H9 (cell line): ENCODE data around the gene DSCAM. TPM values are rescaled to one million over a fixed set of nuclear protein-coding genes. Genes with fewer than 3 reads are reported as not detected.

Experiments used
- DNase-seq: peaks from one replicate; pipeline ENCODE4 v3.0.0-alpha.2; 2017
- H2AFZ ChIP-seq: one replicate; pipeline ENCODE4 v1.6.1; 2013; ENCODE audit warnings: mild to moderate bottlenecking, low read length, control low read depth, moderate library complexity
- H2AK5ac ChIP-seq: 2 replicates; pipeline ENCODE4 v1.6.1; 2013; ENCODE audit warnings: low read length, control low read depth, mixed read lengths; ENCODE audit not compliant: insufficient read length
- H2BK120ac ChIP-seq: one replicate; pipeline ENCODE4 v1.6.1; 2013; ENCODE audit warnings: low read depth, mild to moderate bottlenecking, low read length, control low read depth, inconsistent platforms; ENCODE audit not compliant: poor library complexity, severe bottlenecking
- H2BK12ac ChIP-seq: 2 replicates; pipeline ENCODE4 v1.6.1; 2013; ENCODE audit warnings: low read length, control low read depth, mixed read lengths, low read depth; ENCODE audit not compliant: insufficient read length
- H2BK15ac ChIP-seq: 2 replicates; pipeline ENCODE4 v1.6.1; 2013; ENCODE audit warnings: low read depth, low read length, control low read depth
- H2BK20ac ChIP-seq: one replicate; pipeline ENCODE4 v1.6.1; 2013; ENCODE audit warnings: low read depth, mild to moderate bottlenecking, low read length, control low read depth, inconsistent platforms; ENCODE audit not compliant: poor library complexity, severe bottlenecking
- H2BK5ac ChIP-seq: 2 replicates; pipeline ENCODE4 v1.6.1; 2013; ENCODE audit warnings: low read length, control low read depth, mixed read lengths; ENCODE audit not compliant: insufficient read length
- H3K14ac ChIP-seq: 2 replicates; pipeline ENCODE4 v1.6.1; 2013; ENCODE audit warnings: low read length, control low read depth; ENCODE audit not compliant: insufficient read depth
- H3K18ac ChIP-seq: 2 replicates; pipeline ENCODE4 v1.6.1; 2013; ENCODE audit warnings: low read depth, mild to moderate bottlenecking, mixed read lengths, low read length, control low read depth; ENCODE audit not compliant: insufficient read length
- H3K23ac ChIP-seq: 2 replicates; pipeline ENCODE4 v1.6.1; 2013; ENCODE audit warnings: low read length, control low read depth, mixed read lengths, low read depth; ENCODE audit not compliant: insufficient read length
- H3K23me2 ChIP-seq: 2 replicates; pipeline ENCODE4 v1.6.1; 2013; ENCODE audit warnings: low read depth, mild to moderate bottlenecking, mixed read lengths, low read length, control low read depth; ENCODE audit not compliant: insufficient read length, poor library complexity, severe bottlenecking
- H3K27ac ChIP-seq: 2 replicates; pipeline ENCODE4 v1.5.1; 2013; ENCODE audit warnings: low read length, control low read depth, mixed read lengths, low read depth; ENCODE audit not compliant: insufficient read length
- H3K27me3 ChIP-seq: 2 replicates; pipeline ENCODE4 v1.6.1; 2013; ENCODE audit warnings: low read length, control low read depth, inconsistent platforms; ENCODE audit not compliant: insufficient read depth
- H3K4ac ChIP-seq: 2 replicates; pipeline ENCODE4 v1.6.1; 2013; ENCODE audit warnings: low read depth, mild to moderate bottlenecking, control low read depth, inconsistent platforms, low read length, moderate library complexity
- H3K4me1 ChIP-seq: 2 replicates; pipeline ENCODE4 v1.6.1; 2013; ENCODE audit warnings: low read length, control low read depth, inconsistent platforms; ENCODE audit not compliant: insufficient read depth
- H3K4me2 ChIP-seq: 2 replicates; pipeline ENCODE4 v1.6.1; 2013; ENCODE audit warnings: low read length, control low read depth, mixed read lengths; ENCODE audit not compliant: insufficient read length, insufficient read depth
- H3K56ac ChIP-seq: 2 replicates; pipeline ENCODE4 v1.6.1; 2013; ENCODE audit warnings: low read depth, mild to moderate bottlenecking, mixed read lengths, low read length, control low read depth; ENCODE audit not compliant: insufficient read length
- H3K79me1 ChIP-seq: 2 replicates; pipeline ENCODE4 v1.6.1; 2013; ENCODE audit warnings: low read depth, mild to moderate bottlenecking, moderate library complexity, low read length, control low read depth, inconsistent platforms; ENCODE audit not compliant: insufficient read depth, poor library complexity, severe bottlenecking
- H3K79me2 ChIP-seq: 2 replicates; pipeline ENCODE4 v1.6.1; 2013; ENCODE audit warnings: low read length, control low read depth, inconsistent platforms; ENCODE audit not compliant: insufficient read depth
- H3K9ac ChIP-seq: 2 replicates; pipeline ENCODE4 v1.6.1; 2013; ENCODE audit warnings: low read length, control low read depth, mixed read lengths; ENCODE audit not compliant: insufficient read length; ENCODE audit errors: extremely low read depth
- H3K9me3 ChIP-seq: one replicate; pipeline ENCODE4 v1.6.1; 2013; ENCODE audit warnings: low read depth, low read length, inconsistent platforms; ENCODE audit not compliant: control insufficient read depth
- H3T11ph ChIP-seq: one replicate; pipeline ENCODE4 v1.6.1; 2013; ENCODE audit warnings: mild to moderate bottlenecking, low read length, control low read depth, inconsistent platforms
- H4K20me1 ChIP-seq: one replicate; pipeline ENCODE4 v1.6.1; 2013; ENCODE audit not compliant: control insufficient read depth, insufficient read length, insufficient read depth
- H4K5ac ChIP-seq: 2 replicates; pipeline ENCODE4 v1.6.1; 2013; ENCODE audit warnings: low read depth, mild to moderate bottlenecking, mixed read lengths, low read length, control low read depth; ENCODE audit not compliant: insufficient read length
- H4K8ac ChIP-seq: replicated peaks from 2 replicates; pipeline ENCODE4 v1.6.1; 2013; ENCODE audit warnings: low read length, control low read depth, mixed read lengths, low read depth; ENCODE audit not compliant: insufficient read length
- H4K91ac ChIP-seq: 2 replicates; pipeline ENCODE4 v1.6.1; 2013; ENCODE audit warnings: low read depth, mild to moderate bottlenecking, moderate library complexity, mixed read lengths, low read length, control low read depth; ENCODE audit not compliant: insufficient read length
- H3K27ac Mint-ChIP-seq, 3 experiments: 2 replicates in 2 of 3; 3 replicates in 1 of 3; pipeline ENCODE4 v1.8.0; 2020 to 2021; ENCODE audit warnings: mixed read lengths in 3 of 3, mild to moderate bottlenecking in 1 of 3, moderate library complexity in 1 of 3
- H3K27me3 Mint-ChIP-seq: 2 replicates; pipeline ENCODE4 v1.8.0; 2021; ENCODE audit warnings: low read depth, mild to moderate bottlenecking, moderate library complexity, mixed read lengths
- H3K36me3 Mint-ChIP-seq, 3 experiments: 2 replicates in 2 of 3; 3 replicates in 1 of 3; pipeline ENCODE4 v1.8.0; 2020 to 2021; ENCODE audit warnings: low read depth in 3 of 3, mixed read lengths in 3 of 3; ENCODE audit not compliant: insufficient read depth in 1 of 3
- H3K4me1 Mint-ChIP-seq, 2 experiments: 2 replicates each; pipeline ENCODE4 v1.8.0; 2020; ENCODE audit warnings: mixed read lengths in 2 of 2
- H3K4me3 Mint-ChIP-seq, 2 experiments: 2 replicates in 1 of 2; 3 replicates in 1 of 2; pipeline ENCODE4 v1.8.0; 2020 to 2021; ENCODE audit warnings: mild to moderate bottlenecking in 2 of 2, mixed read lengths in 2 of 2, moderate library complexity in 1 of 2
- H3K9me3 Mint-ChIP-seq, 2 experiments: 2 replicates in 1 of 2; 3 replicates in 1 of 2; pipeline ENCODE4 v1.8.0; 2020; ENCODE audit warnings: mild to moderate bottlenecking in 2 of 2, mixed read lengths in 2 of 2, moderate library complexity in 1 of 2
- CTCF ChIP-seq: fragments of 200-600 bp; sonication (generic); conservative IDR thresholded peaks from 3 replicates; pipeline ENCODE4 v1.8.0; 2021; ENCODE audit warnings: antibody characterized with exemption, mild to moderate bottlenecking
- WGBS: extraction: QIAGEN DNeasy Blood & Tissue Kit; methylation state at CpG from one replicate; pipeline ENCODE4 v1.1.7; 2013; ENCODE audit warnings: missing lambda C conversion rate, low lambda C conversion rate, mixed read lengths; ENCODE audit not compliant: insufficient read length; ENCODE audit errors: extremely low coverage; 5-methylcytosine and 5-hydroxymethylcytosine counted together
- total RNA-seq: library from RNA; stranded (reverse); gene quantifications from 2 replicates; pipeline ENCODE4 v1.2.1, GENCODE V29; 2021

The DSCAM gene
- total RNA-seq, 1 experiment from 2014 or later = 0.17 TPM

GRCh38 chr21:40155563-40155962, 691.4 kb downstream of the DSCAM start:
- Histone ChIP-seq H3K56ac (no peak overlapping the region), H3T11ph (no peak overlapping the region), H3K79me1 (no peaks in the 10 kb centered on the region), H4K20me1 (no peaks in the 10 kb centered on the region), H3K14ac (no peak overlapping the region), H2BK5ac (no peak overlapping the region), H2BK12ac (no peak overlapping the region), H3K79me2 (no peaks in the 10 kb centered on the region), H3K4ac (no peak overlapping the region), H3K9ac (no peak overlapping the region), H2BK20ac (no peak overlapping the region), H3K23ac (no peak overlapping the region), H2AK5ac (no peak overlapping the region), H3K27me3 (no peaks in the 10 kb centered on the region), H3K4me1 (no peaks in the 10 kb centered on the region), H3K9me3 (no peaks in the 10 kb centered on the region), H4K5ac (no peak overlapping the region), H2BK15ac (no peak overlapping the region), H3K23me2 (no peaks in the 10 kb centered on the region), H3K18ac (no peak overlapping the region), H4K8ac (no peak overlapping the region), H3K27ac (no peak overlapping the region), H3K4me2 (no peak overlapping the region), H4K91ac (no peak overlapping the region), H2BK120ac (no peak overlapping the region), H2AFZ (no peak overlapping the region)
- peak overlapping the region in 1 of 3 experiments; percentile 48; a peak in 1 of 7 replicates for H3K27ac Mint-ChIP-seq
- H3K27me3 Mint-ChIP-seq = peaks cover 1% of the 10 kb centered on the region
- no peaks in the 10 kb centered on the region for H3K36me3 Mint-ChIP-seq
- no peak overlapping the region for H3K4me3 Mint-ChIP-seq
- WGBS = no CpG with 5 or more reads among the region's 7 CpGs
- H3K4me1 Mint-ChIP-seq = peaks cover 4 to 7% of the 10 kb centered on the region in 2 experiments
- no peak for DNase-seq
- no peaks in the 10 kb centered on the region for H3K9me3 Mint-ChIP-seq
- TF ChIP-seq CTCF = no peak
